ENCODE data around the gene MLX.

- TF ChIP-seq, protein P1, sequence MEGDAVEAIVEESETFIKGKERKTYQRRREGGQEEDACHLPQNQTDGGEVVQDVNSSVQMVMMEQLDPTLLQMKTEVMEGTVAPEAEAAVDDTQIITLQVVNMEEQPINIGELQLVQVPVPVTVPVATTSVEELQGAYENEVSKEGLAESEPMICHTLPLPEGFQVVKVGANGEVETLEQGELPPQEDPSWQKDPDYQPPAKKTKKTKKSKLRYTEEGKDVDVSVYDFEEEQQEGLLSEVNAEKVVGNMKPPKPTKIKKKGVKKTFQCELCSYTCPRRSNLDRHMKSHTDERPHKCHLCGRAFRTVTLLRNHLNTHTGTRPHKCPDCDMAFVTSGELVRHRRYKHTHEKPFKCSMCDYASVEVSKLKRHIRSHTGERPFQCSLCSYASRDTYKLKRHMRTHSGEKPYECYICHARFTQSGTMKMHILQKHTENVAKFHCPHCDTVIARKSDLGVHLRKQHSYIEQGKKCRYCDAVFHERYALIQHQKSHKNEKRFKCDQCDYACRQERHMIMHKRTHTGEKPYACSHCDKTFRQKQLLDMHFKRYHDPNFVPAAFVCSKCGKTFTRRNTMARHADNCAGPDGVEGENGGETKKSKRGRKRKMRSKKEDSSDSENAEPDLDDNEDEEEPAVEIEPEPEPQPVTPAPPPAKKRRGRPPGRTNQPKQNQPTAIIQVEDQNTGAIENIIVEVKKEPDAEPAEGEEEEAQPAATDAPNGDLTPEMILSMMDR (IDR thresholded peaks at IDR 0.05; ENCODE audit: low read depth, low read length), result no peak
- no peak for TF ChIP-seq EZH2phosphoT487 (IDR thresholded peaks at IDR 0.05; ENCODE audit: low read depth)
These were observed 35.9 kb upstream of the MLX start for GRCh38 chr17:42530952-42531454.
